CD4-positive, alpha-beta T cell treated with Interleukin-4 for 1 hour (primary cell): Measurements from ENCODE around the gene COBLL1.
"Not testable (repeated sequence)": the region's sequence is repeated elsewhere in the genome, so short reads cannot be mapped to it uniquely, and the experiment has no call there.

ENCODE experiments used
- DNase-seq, 2 donors: peaks; one replicate each; pipeline ENCODE4 v3.0.0-alpha.2; 2020 to 2022

COBLL1 gene

DNA sequence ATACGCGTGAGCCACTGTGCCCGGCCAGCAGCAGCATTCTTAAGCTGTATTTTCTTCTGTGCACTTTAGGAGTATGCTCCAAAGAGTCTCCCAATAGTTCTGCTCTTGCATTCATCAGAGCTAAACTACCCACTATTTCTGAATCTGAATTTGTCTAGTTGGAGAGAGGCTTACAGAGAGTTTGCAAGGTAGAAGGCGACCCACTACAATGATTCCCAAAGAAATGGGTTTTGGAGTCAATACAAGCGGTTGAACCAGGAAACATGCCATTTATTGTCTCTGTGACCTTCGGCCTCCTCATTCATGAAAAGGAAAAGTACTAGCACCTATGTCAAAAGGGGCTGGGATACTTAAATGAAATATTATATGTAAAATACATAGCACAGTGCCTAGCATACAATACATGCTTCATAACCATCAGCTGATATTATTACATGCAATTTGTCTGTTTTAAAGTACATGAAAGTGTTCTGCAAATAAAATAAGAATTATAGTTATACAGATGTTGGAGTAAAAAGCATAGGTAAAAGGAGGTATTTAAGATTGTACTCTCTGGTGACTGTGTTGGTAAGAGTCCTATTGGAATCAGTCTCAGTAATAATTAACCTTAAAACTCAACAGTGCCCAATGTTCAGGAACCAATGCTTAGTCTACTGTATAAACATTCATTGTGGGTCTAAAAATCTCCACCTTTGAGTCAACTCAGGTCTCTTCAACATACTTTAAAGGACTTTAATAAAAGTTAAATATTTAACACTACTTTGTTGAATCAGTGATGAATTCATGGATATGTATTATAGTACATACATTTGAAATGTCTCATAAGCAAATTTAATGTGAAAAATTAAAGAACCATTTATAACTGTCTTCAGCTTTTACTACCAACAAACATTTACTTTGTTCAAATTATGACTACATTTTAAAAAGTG lies 130.5 kb downstream of the COBLL1 start:
- no peak for DNase-seq

GRCh38 chr2:164710252-164710836 lies 131.3 kb downstream of the COBLL1 start:
- not testable (repeated sequence) for DNase-seq

DNA sequence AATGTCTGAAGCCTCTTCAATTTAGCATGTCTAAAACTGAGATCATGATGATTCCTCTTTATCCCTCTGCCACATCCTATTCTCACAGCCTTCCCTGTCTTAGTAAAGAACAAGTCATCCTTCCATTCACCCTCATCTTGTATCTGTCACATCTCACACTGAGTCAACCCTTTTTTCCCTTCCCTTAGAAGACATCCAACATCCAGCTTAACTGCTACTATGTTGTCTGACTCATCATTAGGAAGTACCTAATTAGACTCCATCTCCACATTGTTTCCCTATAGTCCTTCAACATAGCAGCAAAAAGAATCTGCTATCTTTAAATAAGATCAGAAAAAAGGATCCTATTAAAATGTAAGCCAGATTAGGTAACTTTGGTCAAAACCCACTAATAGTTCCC lies 135.1 kb downstream of the COBLL1 start:
- no peak for DNase-seq

DNA sequence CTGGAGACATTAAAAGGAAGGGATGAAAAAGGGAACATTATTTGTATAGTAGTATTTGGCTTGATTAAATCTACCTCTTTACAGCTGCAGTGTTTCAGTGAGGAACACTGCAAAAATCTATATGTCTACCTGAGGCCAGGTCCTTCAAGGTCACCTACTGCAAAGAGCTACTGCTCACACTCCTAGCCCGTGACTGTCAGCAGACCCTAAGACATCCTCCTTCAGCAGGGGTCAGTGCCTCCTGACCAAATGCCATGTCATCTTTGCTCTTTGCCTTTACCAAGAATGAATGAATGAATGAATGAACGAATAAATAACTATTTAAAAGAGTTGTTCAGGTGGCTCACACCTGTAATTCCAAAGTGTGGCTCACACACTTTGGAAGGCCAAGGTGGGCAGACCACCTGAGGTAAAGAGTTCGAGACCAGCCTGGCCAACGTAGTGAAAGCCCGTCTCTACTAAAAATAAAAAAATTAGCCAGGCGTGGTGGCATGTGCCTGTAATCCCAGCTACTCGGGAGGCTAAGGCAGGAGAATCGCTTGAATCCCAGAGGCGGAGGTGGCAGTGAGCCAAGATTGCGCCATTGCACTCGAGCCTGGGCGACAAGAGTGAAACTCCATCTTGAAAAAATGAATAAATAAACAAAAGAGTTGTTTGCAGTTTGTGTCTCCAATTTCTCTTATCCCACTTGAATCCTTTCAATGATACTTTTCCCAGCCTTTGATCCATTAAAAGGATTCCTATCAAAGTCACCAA lies 136.0 kb downstream of the COBLL1 start:
- DNase-seq = no peak

GRCh38 chr2:164703915-164704706 lies 137.5 kb downstream of the COBLL1 start:
- DNase-seq = no peak

DNA sequence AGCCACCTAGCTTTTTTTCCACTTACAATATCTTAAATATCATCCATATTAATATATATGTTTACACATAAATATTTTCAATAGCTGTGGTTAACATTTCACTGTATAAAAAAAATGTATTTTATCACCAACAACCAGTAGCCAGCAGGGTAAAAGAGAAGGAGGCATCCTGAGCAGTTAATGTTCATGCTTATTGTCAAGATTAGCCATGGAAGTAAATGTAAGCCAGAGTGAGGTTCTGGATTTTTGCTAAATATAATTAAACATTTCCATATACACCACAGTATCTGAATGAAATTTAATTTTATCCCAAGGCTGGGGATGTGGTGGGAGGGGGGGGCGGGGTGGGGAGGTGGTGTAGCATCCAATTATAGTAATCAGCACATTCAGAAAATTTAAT lies 140.1 kb downstream of the COBLL1 start:
- DNase-seq = no peak

- no peak for DNase-seq
Measured at GRCh38 chr2:164700390-164700789, 141.2 kb downstream of the COBLL1 start.

- DNase-seq = no peak
Measured at GRCh38 chr2:164697688-164698461, 143.7 kb downstream of the COBLL1 start.

- DNase-seq = no peak
Measured at GRCh38 chr2:164696634-164697033, 145.0 kb downstream of the COBLL1 start.

- DNase-seq = no peak
Measured at GRCh38 chr2:164694275-164694695, 147.3 kb downstream of the COBLL1 start.

DNA sequence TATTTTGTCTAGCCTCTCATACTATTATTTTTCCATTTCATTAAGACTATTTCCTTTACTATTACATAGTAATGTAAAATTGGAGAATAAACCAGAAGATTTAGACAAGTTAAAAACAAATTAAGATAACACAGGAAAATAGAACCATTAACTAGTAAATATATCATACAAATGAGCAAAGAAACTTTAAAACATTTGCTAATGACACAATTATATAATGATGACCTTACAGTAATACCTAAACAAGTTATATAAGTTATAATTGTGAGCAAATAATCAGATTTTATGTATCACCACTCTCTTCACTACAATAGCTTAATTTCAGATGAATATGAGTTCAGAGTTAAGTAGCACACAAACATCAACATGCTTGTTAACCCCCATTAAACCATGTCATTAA lies 147.8 kb downstream of the COBLL1 start:
- no peak for DNase-seq

- no peak for DNase-seq
Measured at GRCh38 chr2:164693390-164693789, 148.2 kb downstream of the COBLL1 start.

GRCh38 chr2:164692958-164693357 lies 148.7 kb downstream of the COBLL1 start:
- DNase-seq = no peak

DNA sequence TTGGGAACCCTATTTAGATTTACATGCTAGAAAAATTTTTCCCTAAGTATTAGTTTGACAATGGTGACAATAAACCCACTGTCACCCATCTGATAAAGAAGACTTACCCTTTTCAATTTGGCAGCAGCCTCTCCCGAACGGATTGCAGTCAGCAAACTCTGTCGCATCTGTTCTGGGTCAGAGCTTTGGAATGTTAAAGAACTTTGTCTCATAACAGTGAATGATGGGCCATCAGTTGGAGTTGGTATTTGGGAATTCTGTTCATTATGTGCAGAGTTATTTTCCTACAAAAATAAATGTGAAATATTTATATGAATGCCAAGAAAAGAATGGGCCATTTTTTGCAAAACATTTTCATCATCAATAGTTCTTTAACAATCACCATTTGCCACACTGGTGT lies 149.5 kb downstream of the COBLL1 start:
- DNase-seq = no peak

DNA sequence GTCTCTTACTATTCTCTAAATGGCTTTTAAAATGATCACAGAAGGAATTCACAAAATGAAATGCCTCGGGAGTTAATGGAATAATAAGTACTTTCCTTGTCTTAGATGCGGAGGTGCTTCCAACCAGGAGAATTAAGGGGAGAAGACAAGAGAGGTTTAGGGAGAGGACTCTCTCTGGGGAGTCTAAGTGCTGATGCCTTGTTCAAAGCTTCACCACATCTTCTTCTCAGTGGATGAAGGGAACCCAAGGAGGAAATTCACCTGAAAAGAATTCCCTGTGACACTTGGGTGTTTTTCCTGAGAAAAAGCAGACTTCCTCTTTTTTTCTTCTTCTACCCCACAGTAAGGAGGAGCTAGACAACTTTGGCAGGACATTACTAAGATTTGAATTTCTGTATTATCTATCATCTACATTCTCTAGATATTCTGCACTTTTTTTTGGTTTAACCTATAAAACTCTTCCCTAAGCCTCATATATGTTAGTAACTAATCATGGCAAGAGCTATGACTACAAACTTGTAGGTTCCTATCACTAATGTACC lies 150.2 kb downstream of the COBLL1 start:
- DNase-seq = no peak

DNA sequence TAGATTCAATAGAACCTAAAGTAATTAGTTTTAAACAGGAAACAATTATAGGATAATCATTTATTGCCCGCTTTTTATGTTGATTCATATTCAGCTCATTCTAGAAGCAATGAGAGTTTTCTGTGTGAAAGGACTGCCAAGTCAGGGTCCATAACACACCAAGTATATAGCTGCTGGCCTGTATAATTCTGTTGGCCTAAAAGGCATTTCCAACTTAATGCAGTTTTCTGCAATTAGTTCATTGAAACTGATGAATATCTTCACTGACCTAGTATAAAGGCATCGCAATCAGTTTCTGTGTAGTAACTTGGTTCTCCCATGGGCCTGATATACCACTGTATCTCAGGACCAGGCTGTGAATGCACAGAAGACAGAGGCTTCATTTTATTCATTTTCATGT lies 151.3 kb downstream of the COBLL1 start:
- no peak for DNase-seq

DNA sequence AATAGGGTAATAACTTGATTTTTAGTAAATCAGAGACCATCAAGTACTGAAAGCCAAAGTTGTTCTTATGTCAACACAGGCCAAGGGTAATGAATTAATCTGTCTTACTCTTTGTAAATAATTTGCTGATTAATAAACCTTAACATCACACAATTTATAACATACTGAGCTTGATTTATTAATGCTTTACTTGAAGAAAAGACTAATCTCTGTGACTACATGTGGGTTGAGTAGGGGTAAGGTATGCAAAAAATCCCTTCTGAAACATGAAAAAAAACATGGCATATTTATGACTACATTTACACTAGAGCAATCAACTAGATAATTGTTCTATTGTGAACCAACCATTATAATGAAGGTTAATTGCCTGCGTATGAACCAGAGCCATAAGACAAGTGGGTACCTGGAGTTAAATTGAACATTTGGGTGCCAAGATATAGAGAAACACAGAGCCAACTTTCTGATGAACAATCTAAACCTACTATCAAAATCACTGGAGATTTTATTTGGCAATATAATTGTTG lies 152.7 kb downstream of the COBLL1 start:
- DNase-seq = no peak

DNA sequence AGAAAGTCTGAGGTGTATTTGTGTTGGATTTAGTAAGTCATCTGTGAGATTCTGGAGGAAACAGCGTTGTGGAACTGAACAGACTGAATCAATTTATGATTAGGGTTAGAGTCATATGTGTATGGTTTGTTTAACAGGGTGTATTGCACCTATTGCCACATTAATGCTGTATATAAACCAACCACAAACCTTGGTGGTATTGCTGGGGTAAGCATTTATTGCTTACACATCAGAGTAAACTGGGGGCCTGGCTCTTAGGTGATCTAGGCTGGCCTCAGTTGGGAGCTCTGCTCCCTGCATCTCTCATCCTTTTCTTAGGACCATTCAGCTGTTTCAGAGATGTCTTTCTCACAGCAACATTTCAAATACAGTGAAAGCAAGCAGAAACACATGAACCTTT lies 160.6 kb downstream of the COBLL1 start:
- no peak for DNase-seq

DNA sequence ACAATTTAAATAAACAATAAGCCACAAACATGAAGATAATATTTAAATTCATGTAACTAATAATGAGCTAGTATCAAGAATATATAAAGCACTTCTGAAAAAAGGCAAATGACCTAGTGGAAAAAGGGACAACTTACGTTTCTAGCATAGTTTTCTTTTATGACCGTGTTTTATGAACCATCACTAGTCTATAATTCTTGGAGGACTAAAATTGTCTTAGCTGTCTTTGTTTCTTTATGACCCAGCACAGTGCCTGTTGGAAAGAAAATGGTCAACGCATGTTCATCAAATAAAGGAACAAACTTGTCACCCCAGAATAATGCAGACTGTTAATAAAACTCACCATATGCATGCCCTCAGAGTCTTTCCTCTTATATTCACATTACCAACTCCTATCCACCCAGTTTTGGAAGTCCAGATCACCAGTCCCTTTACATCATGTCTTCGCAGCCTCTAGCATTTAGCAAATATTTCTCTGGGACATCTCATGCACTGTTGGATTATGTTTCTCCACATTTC lies 162.9 kb downstream of the COBLL1 start:
- no peak for DNase-seq

DNA sequence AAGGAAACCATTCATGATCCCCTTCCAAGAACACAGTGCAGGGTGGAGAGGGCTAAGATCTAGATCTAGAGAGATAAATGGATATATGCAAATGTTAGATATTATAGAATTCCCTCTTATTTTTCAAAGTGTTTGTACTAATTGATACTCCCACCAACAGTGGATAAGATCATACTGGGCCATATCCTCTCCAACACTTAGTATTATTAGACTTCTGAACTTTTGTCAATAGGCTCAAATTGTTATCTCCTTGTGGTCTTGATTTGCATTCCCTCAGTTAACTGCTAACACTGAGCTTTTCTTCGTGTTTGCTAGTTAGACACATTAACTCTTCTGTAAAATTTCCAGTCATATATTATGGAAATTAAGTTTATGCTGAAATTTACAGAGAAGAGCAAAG lies 163.9 kb downstream of the COBLL1 start:
- DNase-seq = no peak

DNA sequence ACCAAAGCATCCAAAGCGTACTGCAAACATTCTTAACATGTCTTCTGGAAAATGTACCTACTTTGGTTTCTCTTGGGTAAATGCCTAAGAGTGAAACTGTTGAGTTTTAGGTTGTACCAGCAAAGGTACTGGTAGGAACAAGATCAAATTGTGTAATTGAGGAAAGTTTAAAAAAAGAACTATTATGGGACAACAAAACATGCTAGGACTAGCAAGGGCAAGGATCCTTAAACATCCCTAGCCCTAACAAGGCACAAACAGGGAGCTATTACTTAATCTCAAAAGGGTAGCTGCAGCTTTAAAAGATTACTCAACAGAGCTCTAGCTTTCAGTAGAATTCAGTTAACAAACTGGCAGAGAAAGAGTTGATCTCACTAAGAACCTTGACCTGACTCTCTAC lies 164.4 kb downstream of the COBLL1 start:
- DNase-seq = no peak
